ENCODE results near the gene COL18A1. TPM values are rescaled to one million over a fixed set of nuclear protein-coding genes. Genes with fewer than 3 reads are reported as not detected.

COL18A1 gene
- total and polyA plus RNA-seq, 4 donors, result 44.9 to 308 (median 232) TPM

DNA sequence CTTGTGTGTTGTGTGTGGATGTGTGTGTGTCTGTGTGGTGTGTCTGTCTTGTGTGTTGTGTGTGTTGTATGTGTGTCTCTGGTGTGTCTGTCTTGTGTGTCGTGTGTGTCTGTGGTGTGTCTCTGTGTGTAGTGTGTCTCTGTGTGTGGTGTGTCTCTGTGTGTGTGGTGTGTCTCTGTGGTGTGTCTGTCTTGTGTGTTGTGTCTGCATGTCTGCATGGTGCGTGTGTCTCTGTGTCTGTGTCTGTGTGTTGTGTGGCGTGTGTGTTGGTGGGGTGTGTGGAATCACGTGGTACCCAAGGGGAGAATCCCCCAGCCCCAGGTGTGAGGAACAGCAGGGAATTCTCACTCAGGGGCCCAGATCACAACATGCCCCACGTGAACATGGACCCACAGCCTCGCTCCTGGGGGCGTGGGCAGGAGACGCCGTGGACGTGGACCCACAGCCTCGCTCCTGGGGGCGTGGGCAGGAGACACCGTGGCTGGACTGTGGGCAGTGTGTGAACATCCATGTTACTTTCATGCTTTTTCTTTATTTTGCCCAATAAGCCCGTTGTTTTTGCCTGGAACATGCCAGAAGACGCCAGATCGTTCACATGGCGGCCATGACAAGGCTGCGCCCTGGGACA lies 69.5 kb downstream of the COL18A1 start:
- TF ChIP-seq JUND (IDR thresholded peaks at IDR 0.05), result no peak
- no peak for TF ChIP-seq SP1 (IDR thresholded peaks at IDR 0.05)
- TF ChIP-seq RXRA (IDR thresholded peaks at IDR 0.05), result no peak
- TF ChIP-seq HNF4G (IDR thresholded peaks at IDR 0.05), result no peak
- TF ChIP-seq, protein P1, sequence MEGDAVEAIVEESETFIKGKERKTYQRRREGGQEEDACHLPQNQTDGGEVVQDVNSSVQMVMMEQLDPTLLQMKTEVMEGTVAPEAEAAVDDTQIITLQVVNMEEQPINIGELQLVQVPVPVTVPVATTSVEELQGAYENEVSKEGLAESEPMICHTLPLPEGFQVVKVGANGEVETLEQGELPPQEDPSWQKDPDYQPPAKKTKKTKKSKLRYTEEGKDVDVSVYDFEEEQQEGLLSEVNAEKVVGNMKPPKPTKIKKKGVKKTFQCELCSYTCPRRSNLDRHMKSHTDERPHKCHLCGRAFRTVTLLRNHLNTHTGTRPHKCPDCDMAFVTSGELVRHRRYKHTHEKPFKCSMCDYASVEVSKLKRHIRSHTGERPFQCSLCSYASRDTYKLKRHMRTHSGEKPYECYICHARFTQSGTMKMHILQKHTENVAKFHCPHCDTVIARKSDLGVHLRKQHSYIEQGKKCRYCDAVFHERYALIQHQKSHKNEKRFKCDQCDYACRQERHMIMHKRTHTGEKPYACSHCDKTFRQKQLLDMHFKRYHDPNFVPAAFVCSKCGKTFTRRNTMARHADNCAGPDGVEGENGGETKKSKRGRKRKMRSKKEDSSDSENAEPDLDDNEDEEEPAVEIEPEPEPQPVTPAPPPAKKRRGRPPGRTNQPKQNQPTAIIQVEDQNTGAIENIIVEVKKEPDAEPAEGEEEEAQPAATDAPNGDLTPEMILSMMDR (IDR thresholded peaks at IDR 0.05; ENCODE audit: low read depth, low read length, missing input control), result no peak
- TF ChIP-seq HNF4A (conservative IDR thresholded peaks at IDR 0.05), result no peak
- no peak for TF ChIP-seq FOXA1 (IDR thresholded peaks at IDR 0.05)
- TF ChIP-seq, protein P2, sequence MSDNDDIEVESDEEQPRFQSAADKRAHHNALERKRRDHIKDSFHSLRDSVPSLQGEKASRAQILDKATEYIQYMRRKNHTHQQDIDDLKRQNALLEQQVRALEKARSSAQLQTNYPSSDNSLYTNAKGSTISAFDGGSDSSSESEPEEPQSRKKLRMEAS (IDR thresholded peaks at IDR 0.05), result no peak
- no peak for TF ChIP-seq TAF1 (conservative IDR thresholded peaks at IDR 0.05)
- no peak for TF ChIP-seq NR2F2 (IDR thresholded peaks at IDR 0.05)
- TF ChIP-seq GABPA (IDR thresholded peaks at IDR 0.05 in 1 of 2, conservative IDR thresholded peaks at IDR 0.05 in 1 of 2), result no peak
- TF ChIP-seq, protein P3, sequence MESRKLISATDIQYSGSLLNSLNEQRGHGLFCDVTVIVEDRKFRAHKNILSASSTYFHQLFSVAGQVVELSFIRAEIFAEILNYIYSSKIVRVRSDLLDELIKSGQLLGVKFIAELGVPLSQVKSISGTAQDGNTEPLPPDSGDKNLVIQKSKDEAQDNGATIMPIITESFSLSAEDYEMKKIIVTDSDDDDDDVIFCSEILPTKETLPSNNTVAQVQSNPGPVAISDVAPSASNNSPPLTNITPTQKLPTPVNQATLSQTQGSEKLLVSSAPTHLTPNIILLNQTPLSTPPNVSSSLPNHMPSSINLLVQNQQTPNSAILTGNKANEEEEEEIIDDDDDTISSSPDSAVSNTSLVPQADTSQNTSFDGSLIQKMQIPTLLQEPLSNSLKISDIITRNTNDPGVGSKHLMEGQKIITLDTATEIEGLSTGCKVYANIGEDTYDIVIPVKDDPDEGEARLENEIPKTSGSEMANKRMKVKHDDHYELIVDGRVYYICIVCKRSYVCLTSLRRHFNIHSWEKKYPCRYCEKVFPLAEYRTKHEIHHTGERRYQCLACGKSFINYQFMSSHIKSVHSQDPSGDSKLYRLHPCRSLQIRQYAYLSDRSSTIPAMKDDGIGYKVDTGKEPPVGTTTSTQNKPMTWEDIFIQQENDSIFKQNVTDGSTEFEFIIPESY (IDR thresholded peaks at IDR 0.05), result no peak
- TF ChIP-seq, protein P4, sequence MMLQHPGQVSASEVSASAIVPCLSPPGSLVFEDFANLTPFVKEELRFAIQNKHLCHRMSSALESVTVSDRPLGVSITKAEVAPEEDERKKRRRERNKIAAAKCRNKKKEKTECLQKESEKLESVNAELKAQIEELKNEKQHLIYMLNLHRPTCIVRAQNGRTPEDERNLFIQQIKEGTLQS (IDR thresholded peaks at IDR 0.05), result no peak
- TF ChIP-seq YY1 (IDR thresholded peaks at IDR 0.05), result no peak
- Histone ChIP-seq H3K27ac (ENCODE audit: low read depth in 1 of 2, low read length in 2 of 2) (no peak overlapping the region), H3K27me3 (ENCODE audit: control insufficient read depth in 4 of 4, insufficient read depth in 4 of 4, low read length in 3 of 4) (no peaks in the 10 kb centered on the region), H3K36me3 (ENCODE audit: control insufficient read depth in 4 of 4, insufficient read depth in 3 of 4, low read depth in 1 of 4, low read length in 3 of 4) (peaks cover 11 to 35% (median 22%) of the 10 kb centered on the region in 4 donors), H3K9ac (ENCODE audit: low read depth in 1 of 2, low read length in 2 of 2) (no peak overlapping the region), H3K4me1 (ENCODE audit: control insufficient read depth in 4 of 4, insufficient read depth in 4 of 4, low read length in 3 of 4) (peaks cover 3 to 46% (median 30%) of the 10 kb centered on the region in 4 donors), H3K4me3 (ENCODE audit: low read depth in 1 of 3, low read length in 3 of 3) (no peak overlapping the region), H3K9me3 (ENCODE audit: control insufficient read depth in 4 of 4, low read length in 3 of 4) (no peaks in the 10 kb centered on the region)
- DNase-seq (ENCODE audit: low spot score), result no peak
- 95% methylated on average over 18 of the region's 18 CpGs for WGBS

DNA sequence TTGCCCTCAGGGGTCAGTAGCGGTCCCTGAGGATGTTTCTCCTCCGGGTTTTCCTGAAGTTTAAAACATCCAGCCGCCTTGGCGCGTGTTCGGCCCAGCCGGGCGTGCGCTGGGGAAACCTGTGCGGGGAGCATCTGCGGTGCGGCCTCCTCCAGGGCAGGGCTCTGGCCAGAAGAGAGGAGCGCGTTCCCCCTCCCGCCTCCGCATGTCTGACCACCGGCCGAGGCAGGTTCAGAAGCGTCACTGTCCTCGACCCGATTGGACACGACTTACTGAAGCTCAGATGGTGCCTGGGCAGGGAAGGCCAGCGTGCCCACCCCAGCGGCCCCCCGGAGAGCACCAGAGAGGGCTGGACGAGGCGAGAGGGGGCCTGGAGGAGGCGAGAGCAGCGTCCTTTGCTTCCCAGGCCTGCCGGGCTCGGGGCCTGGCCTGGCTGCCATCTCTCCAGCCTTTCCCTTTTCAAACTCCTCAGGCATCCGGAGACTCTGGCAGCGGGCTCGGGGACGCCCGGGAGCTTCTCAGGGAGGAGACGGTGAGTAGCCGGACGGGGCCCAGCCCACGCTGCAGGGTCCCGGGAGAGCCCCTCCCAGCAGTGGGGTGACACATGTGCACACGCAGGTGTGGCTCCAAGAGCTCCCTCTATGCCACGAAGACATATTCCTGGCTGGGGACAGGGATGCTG lies 70.2 kb downstream of the COL18A1 start:
- Histone ChIP-seq H3K27me3 (ENCODE audit: control insufficient read depth in 4 of 4, insufficient read depth in 4 of 4, low read length in 3 of 4) (no peaks in the 10 kb centered on the region), H3K4me3 (ENCODE audit: low read depth in 1 of 3, low read length in 3 of 3) (no peak overlapping the region), H3K27ac (ENCODE audit: low read depth in 1 of 2, low read length in 2 of 2) (no peak overlapping the region), H3K9ac (ENCODE audit: low read depth in 1 of 2, low read length in 2 of 2) (no peak overlapping the region), H3K4me1 (ENCODE audit: control insufficient read depth in 4 of 4, insufficient read depth in 4 of 4, low read length in 3 of 4) (peaks cover 3 to 41% (median 24%) of the 10 kb centered on the region in 4 donors), H3K9me3 (ENCODE audit: control insufficient read depth in 4 of 4, low read length in 3 of 4) (no peaks in the 10 kb centered on the region), H3K36me3 (ENCODE audit: control insufficient read depth in 4 of 4, insufficient read depth in 3 of 4, low read depth in 1 of 4, low read length in 3 of 4) (peaks cover 13 to 41% (median 23%) of the 10 kb centered on the region in 4 donors)
- no peak for DNase-seq (ENCODE audit: low spot score)
- 93% methylated on average over 43 of the region's 43 CpGs for WGBS
- no peak for TF ChIP-seq EGR1 (IDR thresholded peaks at IDR 0.05; ENCODE audit: low read depth in 2 of 2)
- no peak for TF ChIP-seq GABPA (IDR thresholded peaks at IDR 0.05 in 1 of 2, conservative IDR thresholded peaks at IDR 0.05 in 1 of 2)
- TF ChIP-seq FOXA2 (IDR thresholded peaks at IDR 0.05), result no peak
- TF ChIP-seq, protein P5, sequence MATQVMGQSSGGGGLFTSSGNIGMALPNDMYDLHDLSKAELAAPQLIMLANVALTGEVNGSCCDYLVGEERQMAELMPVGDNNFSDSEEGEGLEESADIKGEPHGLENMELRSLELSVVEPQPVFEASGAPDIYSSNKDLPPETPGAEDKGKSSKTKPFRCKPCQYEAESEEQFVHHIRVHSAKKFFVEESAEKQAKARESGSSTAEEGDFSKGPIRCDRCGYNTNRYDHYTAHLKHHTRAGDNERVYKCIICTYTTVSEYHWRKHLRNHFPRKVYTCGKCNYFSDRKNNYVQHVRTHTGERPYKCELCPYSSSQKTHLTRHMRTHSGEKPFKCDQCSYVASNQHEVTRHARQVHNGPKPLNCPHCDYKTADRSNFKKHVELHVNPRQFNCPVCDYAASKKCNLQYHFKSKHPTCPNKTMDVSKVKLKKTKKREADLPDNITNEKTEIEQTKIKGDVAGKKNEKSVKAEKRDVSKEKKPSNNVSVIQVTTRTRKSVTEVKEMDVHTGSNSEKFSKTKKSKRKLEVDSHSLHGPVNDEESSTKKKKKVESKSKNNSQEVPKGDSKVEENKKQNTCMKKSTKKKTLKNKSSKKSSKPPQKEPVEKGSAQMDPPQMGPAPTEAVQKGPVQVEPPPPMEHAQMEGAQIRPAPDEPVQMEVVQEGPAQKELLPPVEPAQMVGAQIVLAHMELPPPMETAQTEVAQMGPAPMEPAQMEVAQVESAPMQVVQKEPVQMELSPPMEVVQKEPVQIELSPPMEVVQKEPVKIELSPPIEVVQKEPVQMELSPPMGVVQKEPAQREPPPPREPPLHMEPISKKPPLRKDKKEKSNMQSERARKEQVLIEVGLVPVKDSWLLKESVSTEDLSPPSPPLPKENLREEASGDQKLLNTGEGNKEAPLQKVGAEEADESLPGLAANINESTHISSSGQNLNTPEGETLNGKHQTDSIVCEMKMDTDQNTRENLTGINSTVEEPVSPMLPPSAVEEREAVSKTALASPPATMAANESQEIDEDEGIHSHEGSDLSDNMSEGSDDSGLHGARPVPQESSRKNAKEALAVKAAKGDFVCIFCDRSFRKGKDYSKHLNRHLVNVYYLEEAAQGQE (IDR thresholded peaks at IDR 0.05), result no peak
- TF ChIP-seq HNF4G (IDR thresholded peaks at IDR 0.05), result no peak
- no peak for TF ChIP-seq RXRA (IDR thresholded peaks at IDR 0.05)
- TF ChIP-seq, protein P4 (IDR thresholded peaks at IDR 0.05), result no peak
- TF ChIP-seq, protein P1 (IDR thresholded peaks at IDR 0.05; ENCODE audit: low read depth, low read length, missing input control), result no peak
- TF ChIP-seq, protein P2 (IDR thresholded peaks at IDR 0.05), result no peak
- TF ChIP-seq FOXA1 (IDR thresholded peaks at IDR 0.05), result no peak
- no peak for TF ChIP-seq JUND (IDR thresholded peaks at IDR 0.05)

Data from liver (tissue), 9 donors.